ENCODE measurements around the gene CHID1. TPM values are rescaled to one million over a fixed set of nuclear protein-coding genes. Genes with fewer than 3 reads are reported as not detected.

Gene CHID1
- total RNA-seq, 1 experiment from 2014 or later, result 85.6 TPM

GRCh38 chr11:869399-870126, 41.0 kb downstream of the CHID1 start:
- H3K79me2 ChIP-seq (ENCODE audit: low read depth), result no peaks in the 10 kb centered on the region
- no peak for TF ChIP-seq EZH2 (IDR thresholded peaks at IDR 0.05; ENCODE audit: low read depth)
- TF ChIP-seq CTCF (conservative IDR thresholded peaks at IDR 0.05), result no peak
- intact Hi-C loops (cut with micrococcal nuclease; ENCODE audit: unreplicated experiment), result no loop called here
- no peak for DNase-seq
- CTCF ChIA-PET, result no interaction called here
- H3K27ac ChIP-seq, result no peak overlapping the region
- H3K9me2 ChIP-seq (ENCODE audit: insufficient read depth), result no peaks in the 10 kb centered on the region
- H3K4me3 ChIP-seq, result no peak overlapping the region
- H4K20me1 ChIP-seq (ENCODE audit: insufficient read depth), result no peaks in the 10 kb centered on the region; the same call in 1 of the 2 replicates
- POLR2A ChIA-PET (ENCODE audit: unreplicated experiment), result no interaction called here
- no peaks in the 10 kb centered on the region for H3F3A ChIP-seq (ENCODE audit: insufficient read depth, low read depth)
- no peaks in the 10 kb centered on the region for H3K27me3 ChIP-seq (ENCODE audit: insufficient read depth, low read depth)
- BruUV-seq (replicated peaks), result no TSS peak
- H3K36me3 ChIP-seq (ENCODE audit: low read depth), result no peaks in the 10 kb centered on the region
- no peaks in the 10 kb centered on the region for H3K4me1 ChIP-seq (replicated peaks; ENCODE audit: insufficient read depth)
- H2AFZ ChIP-seq, result no peak overlapping the region
- no peaks in the 10 kb centered on the region for H3K9me3 ChIP-seq (ENCODE audit: insufficient read depth, low read depth)
- no peak overlapping the region for H3K4me2 ChIP-seq

- H3K9me3 ChIP-seq (ENCODE audit: insufficient read depth, low read depth), result no peaks in the 10 kb centered on the region
- intact Hi-C loops (cut with micrococcal nuclease; ENCODE audit: unreplicated experiment), result no loop called here
- no peaks in the 10 kb centered on the region for H3K79me2 ChIP-seq (ENCODE audit: low read depth)
- H3K4me1 ChIP-seq (replicated peaks; ENCODE audit: insufficient read depth), result no peaks in the 10 kb centered on the region
- H3K36me3 ChIP-seq (ENCODE audit: low read depth), result no peaks in the 10 kb centered on the region
- H3K4me3 ChIP-seq, result no peak overlapping the region
- H3F3A ChIP-seq (ENCODE audit: insufficient read depth, low read depth), result no peaks in the 10 kb centered on the region
- BruUV-seq (replicated peaks), result no TSS peak
- H3K27ac ChIP-seq, result no peak overlapping the region
- H3K27me3 ChIP-seq (ENCODE audit: insufficient read depth, low read depth), result no peaks in the 10 kb centered on the region
- DNase-seq, result no peak
- no peaks in the 10 kb centered on the region for H3K9me2 ChIP-seq (ENCODE audit: insufficient read depth)
- H4K20me1 ChIP-seq (ENCODE audit: insufficient read depth), result no peaks in the 10 kb centered on the region; the same call in 1 of the 2 replicates
- no peak overlapping the region for H3K4me2 ChIP-seq
- TF ChIP-seq EZH2 (IDR thresholded peaks at IDR 0.05; ENCODE audit: low read depth), result no peak
- no peak for TF ChIP-seq CTCF (conservative IDR thresholded peaks at IDR 0.05)
- POLR2A ChIA-PET (ENCODE audit: unreplicated experiment), result no interaction called here
- no peak overlapping the region for H2AFZ ChIP-seq
- CTCF ChIA-PET, result no interaction called here
These were observed 41.8 kb downstream of the CHID1 start for GRCh38 chr11:868802-869201.

GRCh38 chr11:868394-868793, 42.2 kb downstream of the CHID1 start:
- no peak for DNase-seq

More at GRCh38 chr11:868394-868793, 42.2 kb downstream of the CHID1 start:
- Histone ChIP-seq H3K36me3 (ENCODE audit: low read depth) (no peaks in the 10 kb centered on the region), H3K4me2 (no peak overlapping the region), H3K4me3 (no peak overlapping the region), H3K79me2 (ENCODE audit: low read depth) (no peaks in the 10 kb centered on the region), H3K27ac (no peak overlapping the region), H3K9me3 (ENCODE audit: insufficient read depth, low read depth) (no peaks in the 10 kb centered on the region), H3K4me1 (replicated peaks; ENCODE audit: insufficient read depth) (no peaks in the 10 kb centered on the region), H2AFZ (no peak overlapping the region), H4K20me1 (ENCODE audit: insufficient read depth) (no peaks in the 10 kb centered on the region; the same call in 1 of the 2 replicates), H3K9me2 (ENCODE audit: insufficient read depth) (no peaks in the 10 kb centered on the region), H3F3A (ENCODE audit: insufficient read depth, low read depth) (no peaks in the 10 kb centered on the region), H3K27me3 (ENCODE audit: insufficient read depth, low read depth) (no peaks in the 10 kb centered on the region)
- intact Hi-C loops (cut with micrococcal nuclease; ENCODE audit: unreplicated experiment), result no loop called here
- TF ChIP-seq EZH2 (IDR thresholded peaks at IDR 0.05; ENCODE audit: low read depth) (no peak), CTCF (conservative IDR thresholded peaks at IDR 0.05) (no peak)
- CTCF ChIA-PET, result no interaction called here
- BruUV-seq (replicated peaks), result no TSS peak
- POLR2A ChIA-PET (ENCODE audit: unreplicated experiment), result no interaction called here

Data from PC-9 (cell line).